Fibroblast of mammary gland (primary cell): ENCODE data around the gene OTUB1.

Experiments
- DNase-seq: peaks from one replicate; pipeline ENCODE4 v3.0.0-alpha.2; 2010; ENCODE audit warnings: low read depth
- H3K4me3 ChIP-seq: 2 replicates; pipeline ENCODE4 v1.5.1; 2011; ENCODE audit warnings: low read depth, mild to moderate bottlenecking, low read length, moderate library complexity; ENCODE audit not compliant: control insufficient read depth
- TF ChIP-seq, protein P1 (sequence below): conservative IDR thresholded peaks from 2 replicates; pipeline ENCODE4 v1.5.1; 2011; ENCODE audit warnings: low read depth, low read length, inconsistent platforms; ENCODE audit not compliant: control insufficient read depth, insufficient read depth

The OTUB1 gene

GRCh38 chr11:64023712-64024710, 37.8 kb downstream of the OTUB1 start:
- TF ChIP-seq, protein P1, sequence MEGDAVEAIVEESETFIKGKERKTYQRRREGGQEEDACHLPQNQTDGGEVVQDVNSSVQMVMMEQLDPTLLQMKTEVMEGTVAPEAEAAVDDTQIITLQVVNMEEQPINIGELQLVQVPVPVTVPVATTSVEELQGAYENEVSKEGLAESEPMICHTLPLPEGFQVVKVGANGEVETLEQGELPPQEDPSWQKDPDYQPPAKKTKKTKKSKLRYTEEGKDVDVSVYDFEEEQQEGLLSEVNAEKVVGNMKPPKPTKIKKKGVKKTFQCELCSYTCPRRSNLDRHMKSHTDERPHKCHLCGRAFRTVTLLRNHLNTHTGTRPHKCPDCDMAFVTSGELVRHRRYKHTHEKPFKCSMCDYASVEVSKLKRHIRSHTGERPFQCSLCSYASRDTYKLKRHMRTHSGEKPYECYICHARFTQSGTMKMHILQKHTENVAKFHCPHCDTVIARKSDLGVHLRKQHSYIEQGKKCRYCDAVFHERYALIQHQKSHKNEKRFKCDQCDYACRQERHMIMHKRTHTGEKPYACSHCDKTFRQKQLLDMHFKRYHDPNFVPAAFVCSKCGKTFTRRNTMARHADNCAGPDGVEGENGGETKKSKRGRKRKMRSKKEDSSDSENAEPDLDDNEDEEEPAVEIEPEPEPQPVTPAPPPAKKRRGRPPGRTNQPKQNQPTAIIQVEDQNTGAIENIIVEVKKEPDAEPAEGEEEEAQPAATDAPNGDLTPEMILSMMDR = no peak
- H3K4me3 ChIP-seq = no peak overlapping the region

GRCh38 chr11:64025205-64025604, 39.0 kb downstream of the OTUB1 start:
- DNase-seq = no peak
- TF ChIP-seq, protein P1 = no peak
- no peak overlapping the region for H3K4me3 ChIP-seq

More at GRCh38 chr11:64023712-64024710, 37.8 kb downstream of the OTUB1 start:
- no peak for DNase-seq

DNA sequence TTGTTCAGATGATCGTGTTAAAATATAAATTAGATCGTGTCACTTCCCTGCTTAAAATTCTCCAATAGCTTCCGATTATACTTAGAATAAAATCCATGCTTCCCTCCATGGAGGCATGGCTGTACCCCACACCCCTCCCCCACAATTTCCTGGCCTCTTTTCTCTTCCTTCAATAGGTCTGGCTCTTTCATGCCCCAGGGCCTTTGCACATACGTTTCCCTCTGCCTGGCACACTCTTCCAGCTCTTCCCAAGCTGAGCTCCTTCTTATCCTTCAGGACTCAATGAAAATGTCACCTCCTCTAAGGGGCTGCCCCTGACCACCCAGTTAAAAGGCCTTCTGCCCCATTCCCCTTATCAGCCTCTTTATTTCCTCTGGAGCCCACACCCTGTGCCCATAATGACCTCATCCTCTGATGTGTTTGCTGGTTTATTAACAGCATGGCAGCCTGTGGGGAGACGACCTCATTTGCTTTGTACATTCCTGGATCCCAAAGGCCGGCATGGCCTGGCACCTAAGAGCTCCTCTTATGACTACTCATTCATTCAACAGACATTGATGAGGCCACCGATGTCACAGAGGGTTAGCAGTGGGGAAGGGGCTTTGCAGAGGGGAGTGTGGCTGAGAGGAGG, 40.5 kb downstream of the OTUB1 start:
- H3K4me3 ChIP-seq = no peak overlapping the region
- no peak for DNase-seq
- TF ChIP-seq, protein P1 = no peak

GRCh38 chr11:64027651-64028397, 41.6 kb downstream of the OTUB1 start:
- H3K4me3 ChIP-seq = no peak overlapping the region
- DNase-seq = no peak
- TF ChIP-seq, protein P1 = no peak

DNA sequence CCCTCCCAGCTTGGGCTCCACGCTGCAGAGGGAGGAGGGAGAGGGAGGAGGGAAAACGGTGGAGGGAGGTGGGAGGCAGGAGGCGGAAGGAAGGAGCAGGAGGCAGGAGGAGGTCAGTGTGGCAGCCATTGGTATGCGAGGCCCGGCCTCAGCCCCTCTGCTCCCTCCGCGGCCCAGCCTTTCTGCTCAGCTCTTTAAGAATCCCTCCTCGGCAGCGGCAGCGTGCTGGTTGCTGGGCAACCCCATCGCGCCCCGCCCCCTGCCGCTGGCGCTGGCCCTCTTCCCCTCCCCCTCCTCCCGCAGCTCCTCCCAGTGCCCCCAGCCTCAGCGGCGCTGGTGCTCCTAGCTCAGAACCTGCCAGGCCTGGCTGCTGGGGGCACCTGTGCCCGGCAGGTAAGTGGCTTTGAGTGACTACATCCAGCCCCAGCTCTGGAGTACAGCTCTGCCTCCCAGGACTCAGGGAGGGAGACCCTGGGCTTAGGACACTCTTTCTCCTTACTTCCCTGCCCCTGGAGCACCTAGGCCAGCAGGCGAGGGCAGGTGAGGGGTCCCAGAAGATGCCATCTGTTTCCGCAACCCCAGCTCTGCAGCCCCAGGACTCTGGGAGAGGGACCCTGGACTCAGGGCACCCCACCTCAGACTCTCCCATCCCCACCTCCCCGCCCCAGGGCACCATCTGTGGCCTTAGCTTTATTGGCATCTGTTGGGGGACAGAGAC, 42.3 kb downstream of the OTUB1 start:
- DNase-seq = no peak
- TF ChIP-seq, protein P1 = no peak
- H3K4me3 ChIP-seq = no peak overlapping the region

- DNase-seq = no peak
- TF ChIP-seq, protein P1 = no peak
- H3K4me3 ChIP-seq = no peak overlapping the region
Observed at GRCh38 chr11:64029773-64030172, 43.5 kb downstream of the OTUB1 start.
